HG03354 (cell line): ENCODE results near the gene IFITM1.
"Not testable (repeated sequence)": the region's sequence is repeated elsewhere in the genome, so short reads cannot be mapped to it uniquely, and the experiment has no call there.

Experiments
- ATAC-seq: cut with Tn5 transposase; IDR thresholded peaks from one replicate; pipeline ENCODE4 v1.9.1; 2021; ENCODE audit warnings: mild to moderate bottlenecking; ENCODE audit not compliant: unreplicated experiment, poor library complexity, severe bottlenecking

The IFITM1 gene

DNA sequence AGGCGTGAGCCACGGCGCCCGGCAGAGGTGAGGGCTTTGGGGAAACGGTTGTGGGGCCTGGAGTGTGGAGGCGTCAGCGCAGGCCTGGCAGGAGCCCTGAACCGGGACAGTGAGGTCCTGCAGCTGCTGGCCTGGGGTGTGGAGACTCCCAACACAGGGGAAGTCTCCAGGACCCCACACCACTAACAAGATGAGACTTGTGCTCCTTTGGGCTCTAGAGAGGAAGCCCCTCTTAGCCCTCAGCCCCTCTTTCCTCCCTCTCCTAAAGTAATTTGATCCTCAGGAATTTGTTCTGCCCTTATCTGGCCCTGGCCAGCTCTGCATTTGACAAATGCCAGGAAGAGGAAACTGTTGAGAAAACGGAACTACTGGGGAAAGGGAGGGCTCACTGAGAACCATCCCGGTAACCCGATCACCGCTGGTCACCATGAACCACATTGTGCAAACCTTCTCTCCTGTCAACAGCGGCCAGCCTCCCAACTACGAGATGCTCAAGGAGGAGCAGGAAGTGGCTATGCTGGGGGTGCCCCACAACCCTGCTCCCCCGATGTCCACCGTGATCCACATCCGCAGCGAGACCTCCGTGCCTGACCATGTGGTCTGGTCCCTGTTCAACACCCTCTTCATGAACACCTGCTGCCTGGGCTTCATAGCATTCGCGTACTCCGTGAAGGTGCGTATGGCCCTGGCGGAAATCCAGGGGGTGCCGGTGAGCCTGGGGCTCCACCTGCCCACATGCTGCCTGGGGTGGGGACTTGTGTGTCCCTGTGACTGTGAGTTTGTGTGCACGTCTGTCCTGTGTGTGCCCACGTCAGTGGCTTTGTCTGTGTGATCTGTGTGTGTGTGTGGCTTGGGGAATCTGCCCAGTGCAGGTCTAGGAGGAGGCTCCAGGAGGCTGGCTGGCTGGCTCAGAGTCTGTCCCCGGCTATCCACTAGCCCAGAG lies 5.8 kb upstream of the IFITM1 start, which contains the start of gene IFITM2:
Gene IFITM2 (plus strand): TSS at position 51 of the 943 bp plus-strand sequence. CDS start 377 bp downstream, at position 428.
- ATAC-seq, result not testable (repeated sequence)

DNA sequence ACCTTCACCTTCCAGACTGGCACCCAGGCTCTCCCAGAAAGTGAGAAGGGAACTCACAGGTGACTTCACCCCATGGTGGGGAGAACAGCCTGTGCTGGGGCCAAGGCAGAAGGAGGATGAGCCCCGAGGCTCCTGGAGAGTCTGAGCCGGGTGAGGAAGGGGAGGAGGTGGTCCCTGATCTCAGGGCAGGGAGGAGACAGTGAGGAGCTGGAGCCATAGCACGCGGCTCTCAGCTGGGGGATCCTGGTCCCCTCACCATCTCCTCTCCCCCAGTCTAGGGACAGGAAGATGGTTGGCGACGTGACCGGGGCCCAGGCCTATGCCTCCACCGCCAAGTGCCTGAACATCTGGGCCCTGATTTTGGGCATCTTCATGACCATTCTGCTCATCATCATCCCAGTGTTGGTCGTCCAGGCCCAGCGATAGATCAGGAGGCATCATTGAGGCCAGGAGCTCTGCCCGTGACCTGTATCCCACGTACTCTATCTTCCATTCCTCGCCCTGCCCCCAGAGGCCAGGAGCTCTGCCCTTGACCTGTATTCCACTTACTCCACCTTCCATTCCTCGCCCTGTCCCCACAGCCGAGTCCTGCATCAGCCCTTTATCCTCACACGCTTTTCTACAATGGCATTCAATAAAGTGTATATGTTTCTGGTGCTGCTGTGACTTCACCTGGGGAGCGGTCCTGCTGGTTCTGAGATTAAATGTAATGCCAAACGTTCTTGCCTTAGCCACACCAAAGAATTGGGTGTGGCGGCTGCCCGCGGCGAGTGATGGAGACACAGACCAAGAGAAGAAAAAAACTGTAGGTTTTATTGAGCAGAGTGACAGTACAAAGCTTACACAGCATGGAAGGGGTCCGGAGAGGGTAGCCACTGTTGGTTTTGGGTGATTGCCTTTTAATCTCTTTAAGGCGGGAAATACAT lies 4.8 kb upstream of the IFITM1 start:
- not testable (repeated sequence) for ATAC-seq

DNA sequence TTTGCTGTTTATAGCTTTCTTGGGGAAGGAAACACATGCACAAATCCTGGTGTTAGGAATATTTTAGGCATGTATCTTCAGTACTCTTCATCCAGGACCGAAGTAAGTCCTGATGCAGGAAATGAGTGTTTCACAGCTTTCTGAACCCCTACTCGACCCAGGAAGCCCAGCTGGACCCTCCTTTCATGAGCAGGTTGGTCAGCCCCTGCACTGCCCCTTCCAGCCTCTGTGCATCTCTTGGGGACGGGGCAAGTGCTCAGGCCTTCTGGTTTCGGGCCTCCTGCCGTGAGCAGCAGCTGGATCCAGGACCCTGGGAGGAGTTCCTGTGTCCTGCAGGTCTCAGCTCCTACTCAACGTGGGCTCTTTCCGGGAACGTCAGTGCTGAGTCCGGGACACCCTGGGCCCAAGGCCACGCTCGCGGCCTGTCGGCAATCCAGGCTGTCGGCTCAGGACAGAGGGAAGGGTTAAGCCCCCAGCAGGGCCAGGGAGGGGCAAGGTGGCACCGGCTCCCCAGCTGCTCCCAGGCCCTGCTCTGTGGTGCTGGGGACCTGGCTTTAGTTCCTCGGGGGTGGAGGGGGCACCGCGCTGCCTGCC lies 3.8 kb upstream of the IFITM1 start:
- ATAC-seq, result not testable (repeated sequence)

DNA sequence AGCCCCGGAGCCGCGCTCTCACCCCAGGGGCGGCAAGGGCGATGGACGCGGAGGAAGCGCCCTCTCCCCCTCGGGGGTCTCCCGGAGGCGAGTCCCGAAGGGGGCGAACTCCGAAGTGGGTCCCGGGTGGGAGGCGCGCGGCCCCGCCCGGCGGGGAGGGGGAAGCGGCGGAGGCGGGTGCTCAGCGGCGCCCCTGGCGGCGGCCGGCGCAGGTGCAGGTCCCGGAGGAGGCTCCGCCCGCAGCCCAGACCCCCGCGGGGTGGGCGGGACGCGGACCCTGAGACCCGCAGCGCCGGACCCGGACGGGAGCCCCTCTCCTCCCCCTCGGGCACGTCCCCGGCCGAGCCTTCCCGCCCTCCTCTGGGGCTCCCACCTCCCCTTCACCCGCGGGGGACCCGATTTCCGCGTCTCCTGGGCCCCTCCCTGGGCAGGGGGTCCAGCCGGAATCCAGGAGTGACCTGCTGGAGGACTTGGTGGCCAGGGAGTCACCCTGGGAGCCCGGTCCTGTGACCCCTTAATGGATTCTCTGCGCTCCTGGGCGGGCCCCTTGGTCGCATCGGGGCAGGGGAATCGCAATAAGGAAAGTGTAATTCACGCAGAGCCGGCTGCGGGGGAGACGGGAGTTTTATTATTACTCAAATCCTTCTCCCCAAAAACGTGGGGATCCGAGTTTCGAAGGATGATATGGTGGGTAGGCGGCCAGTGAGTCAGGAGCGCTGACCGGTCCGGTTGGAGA lies 2.7 kb upstream of the IFITM1 start:
- ATAC-seq, result peak; percentile 46

DNA sequence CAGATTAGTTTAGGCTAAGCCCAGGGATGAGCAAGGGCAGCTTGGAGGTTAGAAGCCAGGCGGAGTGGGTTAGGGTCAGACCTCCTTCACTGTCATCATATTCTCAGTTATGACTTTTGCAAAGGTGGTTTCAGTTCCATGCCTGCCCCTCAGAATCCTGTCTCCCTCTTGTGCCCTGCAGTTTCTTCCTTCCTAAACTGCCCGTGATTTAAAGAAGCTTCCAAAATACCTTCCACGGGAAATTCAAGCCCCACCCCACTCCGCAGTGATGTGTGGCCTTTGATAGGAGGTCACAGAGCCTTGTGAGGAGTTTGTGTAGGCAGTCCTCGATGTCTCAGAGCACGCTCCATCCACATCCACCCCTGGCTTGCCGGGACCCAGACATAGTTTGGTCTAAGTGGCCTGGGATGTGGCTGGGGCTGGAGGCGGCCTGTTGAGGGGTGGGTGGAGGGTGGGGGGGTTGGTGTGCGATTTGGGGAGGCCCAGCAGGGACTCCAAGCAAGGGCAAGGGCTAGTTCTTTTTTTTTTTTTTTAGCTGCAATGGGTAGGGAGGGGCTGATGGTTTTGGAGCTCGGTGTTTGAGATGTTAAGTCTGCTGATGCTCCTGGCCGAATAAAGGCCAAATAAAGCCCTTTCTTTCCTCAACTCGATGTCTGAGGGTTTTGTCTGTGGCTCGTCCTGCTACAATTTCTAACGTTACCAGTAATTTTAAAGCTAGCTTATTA lies 1.6 kb upstream of the IFITM1 start:
- ATAC-seq, result no peak

DNA sequence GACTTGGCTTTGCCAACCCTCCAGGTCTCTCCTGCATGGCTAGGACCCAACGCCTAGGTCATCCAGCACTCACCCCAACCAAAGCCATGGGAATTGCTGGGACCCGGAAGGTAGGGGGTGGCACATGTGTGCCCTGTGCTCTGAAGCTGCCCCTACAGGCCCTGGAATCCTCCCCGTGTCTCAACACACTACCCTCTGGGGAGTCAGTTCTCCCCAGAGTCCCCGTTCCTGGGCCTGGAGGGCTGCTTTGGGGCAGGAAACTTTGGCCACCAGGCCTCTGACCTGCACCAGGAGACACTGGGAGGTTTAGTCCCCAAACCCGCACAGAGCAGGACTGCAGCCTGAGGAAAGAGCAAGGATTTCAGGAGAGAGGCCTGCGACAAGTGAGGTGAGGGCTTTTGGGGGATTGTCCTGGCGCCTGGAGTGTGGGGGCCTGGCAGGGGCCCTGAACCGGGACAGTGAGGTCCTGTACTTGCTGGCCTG lies 495 bp upstream of the IFITM1 start:
- ATAC-seq, result no peak

DNA sequence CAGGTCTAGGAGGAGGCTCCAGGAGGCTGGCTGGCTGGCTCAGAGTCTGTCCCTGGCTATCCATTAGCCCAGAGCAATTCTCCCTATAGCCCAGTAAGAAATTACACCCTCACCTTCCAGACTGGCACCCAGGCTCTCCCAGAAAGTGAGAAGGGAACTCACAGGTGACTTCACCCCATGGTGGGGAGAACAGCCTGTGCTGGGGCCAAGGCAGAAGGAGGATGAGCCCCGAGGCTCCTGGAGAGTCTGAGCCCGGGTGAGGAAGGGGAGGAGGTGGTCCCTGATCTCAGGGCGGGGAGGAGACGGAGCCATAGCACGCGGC lies 675 bp downstream of the IFITM1 start:
- not testable (repeated sequence) for ATAC-seq

DNA sequence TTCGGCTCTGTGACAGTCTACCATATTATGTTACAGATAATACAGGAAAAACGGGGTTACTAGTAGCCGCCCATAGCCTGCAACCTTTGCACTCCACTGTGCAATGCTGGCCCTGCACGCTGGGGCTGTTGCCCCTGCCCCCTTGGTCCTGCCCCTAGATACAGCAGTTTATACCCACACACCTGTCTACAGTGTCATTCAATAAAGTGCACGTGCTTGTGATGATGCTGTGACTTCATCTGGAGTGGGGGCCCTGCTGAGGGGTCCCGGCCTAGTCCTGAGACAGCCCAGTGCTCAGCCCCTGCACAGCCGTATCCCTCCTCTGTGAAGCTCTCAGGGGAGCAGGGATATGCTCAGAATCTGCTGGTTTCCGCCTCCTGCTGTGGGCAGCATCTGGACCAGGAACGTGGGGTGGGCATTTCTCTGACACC lies 1.2 kb downstream of the IFITM1 start:
- no peak for ATAC-seq

DNA sequence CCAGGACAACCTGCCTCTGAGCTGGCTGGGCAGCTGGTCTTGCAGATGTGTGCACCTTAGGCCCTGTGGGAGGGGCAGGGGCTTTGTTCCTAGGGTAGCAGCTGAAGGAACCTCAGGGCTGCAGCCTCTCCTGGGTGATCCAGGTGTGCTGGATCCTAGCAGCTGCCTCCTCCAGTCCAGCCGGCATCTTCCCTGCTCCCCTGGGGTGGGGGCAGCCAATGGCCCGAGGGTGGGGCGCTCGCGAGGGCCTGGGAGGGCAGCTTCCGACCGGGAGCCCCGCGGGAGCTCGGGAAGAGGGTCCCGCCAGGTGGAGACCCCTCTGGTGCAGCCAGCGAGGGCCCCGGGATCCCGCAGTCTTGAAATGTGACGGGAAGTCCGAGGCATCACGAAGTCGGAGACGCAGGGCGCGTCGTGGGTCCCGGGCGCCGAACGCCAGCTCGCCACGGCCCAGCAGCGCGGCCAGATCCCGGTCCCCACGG lies 1.7 kb downstream of the IFITM1 start:
- ATAC-seq, result no peak

DNA sequence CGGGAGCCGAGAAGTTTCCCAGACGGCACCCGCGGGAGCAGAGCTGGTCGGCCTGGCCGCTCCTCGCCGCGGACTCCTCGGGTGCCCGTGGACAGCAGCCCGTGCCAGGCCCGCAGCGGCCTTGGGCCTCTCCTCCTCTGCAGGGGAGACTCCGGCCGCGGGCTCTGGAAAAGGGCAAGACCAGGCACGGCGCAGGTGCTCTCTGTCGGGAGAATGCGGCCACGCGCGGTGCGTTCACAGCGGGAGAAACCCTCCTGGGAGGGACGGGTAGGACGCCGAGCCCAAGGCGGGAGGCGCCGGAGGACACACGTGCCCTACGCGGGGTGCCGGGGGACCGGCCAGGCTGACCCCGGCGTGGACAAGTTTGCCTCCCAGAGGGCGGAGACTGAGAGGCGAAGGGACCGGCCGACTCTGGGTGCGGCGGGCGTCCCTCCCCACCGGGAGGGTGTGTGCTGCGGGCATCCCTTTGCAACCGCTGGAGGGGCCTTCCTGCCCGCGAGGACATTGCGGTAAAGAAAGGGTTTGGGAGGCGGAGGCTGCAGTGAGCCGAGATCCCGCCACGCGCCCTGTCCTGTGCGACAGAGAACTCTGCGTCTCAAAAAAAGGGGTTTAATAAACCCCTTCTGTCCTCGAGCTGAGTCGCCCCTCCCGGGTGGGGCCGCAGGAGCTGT lies 2.3 kb downstream of the IFITM1 start:
- ATAC-seq, result no peak

DNA sequence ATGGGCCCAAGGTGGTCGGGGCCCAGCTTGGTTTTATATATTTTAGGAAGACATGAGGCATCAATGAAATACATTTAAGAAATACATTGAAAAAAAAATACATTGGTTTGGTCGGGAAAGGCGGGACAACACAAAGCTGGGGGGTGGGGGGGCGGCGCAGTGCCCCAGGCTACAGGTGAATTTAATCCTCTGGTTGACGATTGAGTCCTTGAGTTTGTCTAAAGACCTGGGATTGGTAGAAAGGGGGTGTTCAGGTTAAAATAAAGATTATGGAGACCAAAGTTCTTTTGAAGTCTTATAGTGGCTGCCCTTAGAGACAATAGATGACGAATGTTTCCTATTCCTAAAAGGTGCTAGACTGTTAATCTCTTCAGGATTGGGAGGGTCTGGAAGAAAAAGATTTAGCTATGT lies 3.1 kb downstream of the IFITM1 start:
- ATAC-seq, result no peak

DNA sequence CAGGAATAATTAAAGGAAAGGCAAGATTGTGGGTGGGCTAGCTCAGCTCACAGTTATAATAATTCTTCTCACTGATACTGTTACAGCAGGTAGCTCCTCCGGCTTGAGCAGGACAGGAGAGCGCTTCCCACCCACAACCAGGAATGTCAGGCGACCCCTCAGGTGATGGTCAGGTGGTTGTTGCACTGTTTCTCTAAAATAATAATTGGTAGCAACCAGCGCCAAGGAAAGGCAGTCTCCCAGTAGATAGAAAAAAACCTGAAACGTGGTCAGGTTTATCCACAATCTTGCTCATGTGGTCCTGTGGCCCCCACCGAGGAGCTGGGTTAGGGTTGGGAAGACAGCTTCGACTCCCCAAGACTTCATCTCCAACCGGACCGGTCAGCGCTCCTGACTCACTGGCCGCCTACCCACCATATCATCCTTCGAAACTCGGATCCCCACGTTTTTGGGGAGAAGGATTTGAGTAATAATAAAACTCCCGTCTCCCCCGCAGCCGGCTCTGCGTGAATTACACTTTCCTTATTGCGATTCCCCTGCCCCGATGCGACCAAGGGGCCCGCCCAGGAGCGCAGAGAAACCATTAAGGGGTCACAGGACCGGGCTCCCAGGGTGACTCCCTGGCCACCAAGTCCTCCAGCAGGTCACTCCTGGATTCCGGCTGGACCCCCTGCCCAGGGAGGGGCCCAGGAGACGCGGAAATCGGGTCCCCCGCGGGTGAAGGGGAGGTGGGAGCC lies 4.0 kb downstream of the IFITM1 start:
- ATAC-seq, result peak; percentile 1

DNA sequence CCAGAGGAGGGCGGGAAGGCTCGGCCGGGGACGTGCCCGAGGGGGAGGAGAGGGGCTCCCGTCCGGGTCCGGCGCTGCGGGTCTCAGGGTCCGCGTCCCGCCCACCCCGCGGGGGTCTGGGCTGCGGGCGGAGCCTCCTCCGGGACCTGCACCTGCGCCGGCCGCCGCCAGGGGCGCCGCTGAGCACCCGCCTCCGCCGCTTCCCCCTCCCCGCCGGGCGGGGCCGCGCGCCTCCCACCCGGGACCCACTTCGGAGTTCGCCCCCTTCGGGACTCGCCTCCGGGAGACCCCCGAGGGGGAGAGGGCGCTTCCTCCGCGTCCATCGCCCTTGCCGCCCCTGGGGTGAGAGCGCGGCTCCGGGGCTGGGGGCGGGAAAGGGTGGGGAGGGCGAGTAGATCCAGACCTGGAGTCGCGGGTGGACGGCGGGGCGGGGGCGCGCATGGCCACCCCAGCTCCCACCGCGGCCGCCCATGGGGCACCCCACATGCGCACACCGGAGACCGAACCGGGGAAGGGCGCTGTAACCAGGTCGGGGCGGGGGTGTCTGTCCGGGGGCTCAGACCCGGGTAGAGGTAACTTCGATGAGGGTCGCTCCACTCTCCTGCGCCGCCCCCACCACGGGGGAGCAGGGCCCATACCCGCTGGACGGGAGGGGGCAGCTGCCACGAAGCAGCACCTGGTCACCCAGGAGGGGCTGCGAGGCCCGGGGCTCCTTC lies 4.7 kb downstream of the IFITM1 start:
- ATAC-seq, result peak; percentile 54

DNA sequence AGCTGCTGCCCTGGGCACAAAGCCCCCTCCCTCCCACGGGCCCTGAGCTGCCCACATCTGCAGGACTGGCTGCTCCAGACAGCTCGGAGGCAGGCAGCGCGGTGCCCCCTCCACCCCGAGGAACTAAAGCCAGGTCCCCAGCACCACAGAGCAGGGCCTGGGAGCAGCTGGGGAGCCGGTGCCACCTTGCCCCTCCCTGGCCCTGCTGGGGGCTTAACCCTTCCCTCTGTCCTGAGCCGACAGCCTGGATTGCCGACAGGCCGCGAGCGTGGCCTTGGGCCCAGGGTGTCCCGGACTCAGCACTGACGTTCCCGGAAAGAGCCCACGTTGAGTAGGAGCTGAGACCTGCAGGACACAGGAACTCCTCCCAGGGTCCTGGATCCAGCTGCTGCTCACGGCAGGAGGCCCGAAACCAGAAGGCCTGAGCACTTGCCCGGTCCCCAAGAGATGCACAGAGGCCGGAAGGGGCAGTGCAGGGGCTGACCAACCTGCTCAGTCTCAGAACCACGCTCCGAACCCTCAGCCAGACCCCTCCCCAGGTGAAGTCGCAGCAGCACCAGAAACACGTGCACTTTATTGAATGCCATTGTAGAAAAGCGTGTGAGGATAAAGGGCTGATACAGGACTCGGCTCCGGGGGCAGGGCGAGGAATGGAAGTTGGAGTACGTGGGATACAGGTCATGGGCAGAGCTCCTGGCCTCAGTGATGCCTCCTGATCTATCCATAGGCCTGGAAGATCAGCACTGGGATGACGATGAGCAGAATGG lies 5.5 kb downstream of the IFITM1 start:
- peak; percentile 23 for ATAC-seq

DNA sequence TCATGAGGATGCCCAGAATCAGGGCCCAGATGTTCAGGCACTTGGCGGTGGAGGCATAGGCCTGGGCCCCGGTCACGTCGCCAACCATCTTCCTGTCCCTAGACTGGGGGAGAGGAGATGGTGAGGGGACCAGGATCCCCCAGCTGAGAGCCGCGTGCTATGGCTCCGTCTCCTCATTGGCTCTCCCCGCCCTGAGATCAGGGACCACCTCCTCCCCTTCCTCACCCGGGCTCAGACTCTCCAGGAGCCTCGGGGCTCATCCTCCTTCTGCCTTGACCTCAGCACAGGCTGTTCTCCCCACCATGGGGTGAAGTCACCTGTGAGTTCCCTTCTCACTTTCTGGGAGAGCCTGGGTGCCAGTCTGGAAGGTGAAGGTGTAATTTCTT lies 6.0 kb downstream of the IFITM1 start:
- not testable (repeated sequence) for ATAC-seq

DNA sequence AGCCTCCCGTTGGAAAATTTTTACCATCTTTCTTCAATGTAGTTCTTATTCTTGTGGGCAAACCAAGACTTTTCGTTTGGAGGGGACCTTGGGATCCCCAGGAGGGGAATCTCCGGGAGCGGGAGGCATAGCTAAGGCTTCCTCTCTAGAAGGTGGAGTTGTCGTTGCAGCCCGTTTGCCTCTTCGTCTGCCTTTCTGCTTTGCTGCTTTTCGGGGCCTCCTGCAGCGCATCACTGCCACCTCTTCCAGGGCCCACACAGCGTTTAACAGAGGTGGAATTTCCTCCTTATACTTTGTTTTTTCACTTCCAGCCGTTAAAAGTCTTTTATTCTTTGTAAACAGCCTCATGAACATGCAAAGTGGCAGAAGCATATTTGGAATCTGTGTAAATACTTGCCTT lies 10.3 kb downstream of the IFITM1 start:
- no peak for ATAC-seq
